GM21381 (cell line): Measurements from ENCODE around the gene TREX2.
"Not testable (repeated sequence)": the region's sequence is repeated elsewhere in the genome, so short reads cannot be mapped to it uniquely, and the experiment has no call there.

ENCODE experiments used
- ATAC-seq: cut with Tn5 transposase; IDR thresholded peaks from one replicate; pipeline ENCODE4 v1.9.1; 2021; ENCODE audit warnings: mild to moderate bottlenecking, moderate library complexity; ENCODE audit not compliant: unreplicated experiment

Gene TREX2

DNA sequence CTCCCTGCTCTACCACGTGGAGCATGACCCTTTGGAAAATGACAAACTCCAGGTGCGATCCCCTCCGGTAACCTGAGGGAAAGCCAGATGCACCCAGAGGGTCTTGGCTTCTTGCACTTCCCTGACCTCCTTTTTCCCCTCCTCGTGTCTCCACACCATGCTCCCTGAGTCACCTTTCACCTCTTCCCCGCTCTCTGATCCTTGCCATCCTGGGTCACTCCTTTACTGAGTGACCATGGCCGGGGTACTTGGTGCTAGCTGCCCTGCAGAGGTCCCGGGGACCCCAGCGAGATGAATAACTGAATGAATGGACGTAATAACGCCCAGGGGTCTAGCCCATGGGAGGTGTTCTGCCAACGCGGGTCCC is 35.0 kb downstream of the TREX2 start:
- no peak for ATAC-seq

GRCh38 chrX:153410373-153410772 is 35.5 kb downstream of the TREX2 start:
- ATAC-seq: no peak

DNA sequence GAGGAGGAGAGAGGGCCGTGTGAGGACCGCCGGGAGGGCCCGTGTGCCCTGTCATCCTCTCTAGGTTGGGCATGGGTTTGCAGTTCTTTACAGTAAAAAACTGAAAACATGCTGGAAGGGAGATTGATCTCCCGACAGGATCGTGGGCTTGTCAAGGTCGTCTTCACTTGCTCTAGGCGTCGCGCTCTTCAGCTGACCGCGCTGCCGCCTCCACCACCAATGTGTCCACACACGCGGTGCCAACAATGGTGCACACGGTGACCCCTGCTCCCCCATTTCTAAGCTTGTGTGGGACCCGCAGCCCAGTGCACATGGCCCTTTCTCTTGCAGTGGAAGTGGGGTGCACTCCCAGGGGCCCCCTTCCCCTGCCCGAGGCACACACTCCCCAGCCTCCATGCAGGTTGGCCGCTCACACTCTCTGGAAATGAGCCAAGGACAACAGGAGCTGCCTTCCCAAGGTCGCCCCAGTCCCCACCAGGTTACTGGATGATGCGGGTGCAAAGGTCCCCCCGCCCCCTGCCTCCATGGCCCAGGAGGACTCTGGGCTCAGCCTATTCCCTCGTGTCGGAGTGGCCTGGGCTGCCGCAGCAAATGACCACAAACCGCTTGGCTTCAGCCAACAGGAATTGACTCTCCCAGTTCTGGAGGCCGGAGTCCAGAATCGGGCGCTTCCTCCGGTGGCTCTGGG is 36.3 kb downstream of the TREX2 start:
- no peak for ATAC-seq

GRCh38 chrX:153408871-153409351 is 36.9 kb downstream of the TREX2 start:
- ATAC-seq: no peak

DNA sequence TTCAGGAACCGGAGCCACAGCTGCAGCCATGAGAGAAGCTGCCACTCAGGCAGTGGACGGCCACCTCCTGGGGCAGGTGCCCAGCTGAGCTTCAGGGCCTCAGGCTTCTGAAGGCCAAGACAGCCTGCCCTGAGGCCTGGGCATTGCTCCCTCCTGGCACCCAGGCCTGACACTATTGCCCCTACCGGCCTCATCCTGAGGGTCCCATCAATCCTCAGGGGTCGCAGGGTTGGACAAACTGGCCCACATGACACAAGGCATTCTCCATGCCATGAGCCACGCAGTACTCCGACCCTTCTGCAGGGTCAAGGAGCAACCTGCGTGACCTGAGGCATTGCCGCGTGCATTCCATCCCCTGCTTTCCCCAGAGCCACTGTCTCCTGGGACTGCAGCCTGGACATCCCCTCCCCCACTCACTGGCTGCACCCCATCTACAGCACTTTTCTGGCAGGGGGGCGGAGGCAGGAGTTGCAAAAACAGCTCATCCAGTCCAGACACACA is 37.6 kb downstream of the TREX2 start:
- no peak for ATAC-seq

GRCh38 chrX:153407736-153408135 is 38.1 kb downstream of the TREX2 start:
- ATAC-seq: no peak

DNA sequence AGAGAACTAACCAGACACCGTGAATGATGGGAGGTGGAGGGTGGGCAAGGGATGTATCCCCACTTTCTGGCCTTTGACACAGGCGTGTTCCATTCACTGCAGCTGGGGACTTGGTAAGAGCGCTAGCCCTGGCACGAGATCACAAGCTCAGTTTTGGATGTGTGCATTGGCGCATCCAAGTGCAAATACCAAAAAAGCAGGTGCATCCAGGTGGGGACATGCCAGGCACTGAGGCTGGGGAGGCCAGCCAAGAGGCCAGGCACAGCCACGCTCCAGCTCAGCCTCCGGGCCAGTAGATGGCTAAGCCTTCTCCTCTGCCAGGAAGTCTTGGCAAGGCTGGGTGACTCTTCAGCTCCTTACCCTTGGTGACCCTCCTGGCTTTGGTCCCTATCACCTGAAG is 39.0 kb downstream of the TREX2 start:
- no peak for ATAC-seq

- no peak for ATAC-seq
Observed at GRCh38 chrX:153406011-153406410, 39.8 kb downstream of the TREX2 start.

DNA sequence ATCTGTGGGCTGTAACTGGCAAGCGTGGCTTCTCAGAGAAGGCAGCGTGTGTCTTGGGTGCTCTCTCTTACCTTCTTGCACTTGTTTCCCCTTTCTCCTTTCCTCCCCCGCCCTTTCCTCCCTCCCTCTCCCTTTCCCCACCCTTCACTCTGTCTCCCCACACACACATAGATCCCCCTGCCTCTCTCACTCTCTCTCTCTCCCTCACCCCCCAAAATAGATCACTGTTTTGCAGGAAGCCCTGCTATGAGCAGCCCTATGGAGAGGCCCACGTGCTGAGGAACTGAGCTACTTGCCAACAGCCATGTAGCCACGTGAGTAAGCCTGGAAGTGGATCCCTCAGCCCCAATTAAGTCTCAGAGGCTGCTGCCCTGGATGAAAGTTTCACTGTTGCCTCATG is 40.4 kb downstream of the TREX2 start:
- ATAC-seq: no peak

GRCh38 chrX:153404333-153404732 is 41.5 kb downstream of the TREX2 start:
- not testable (repeated sequence) for ATAC-seq

DNA sequence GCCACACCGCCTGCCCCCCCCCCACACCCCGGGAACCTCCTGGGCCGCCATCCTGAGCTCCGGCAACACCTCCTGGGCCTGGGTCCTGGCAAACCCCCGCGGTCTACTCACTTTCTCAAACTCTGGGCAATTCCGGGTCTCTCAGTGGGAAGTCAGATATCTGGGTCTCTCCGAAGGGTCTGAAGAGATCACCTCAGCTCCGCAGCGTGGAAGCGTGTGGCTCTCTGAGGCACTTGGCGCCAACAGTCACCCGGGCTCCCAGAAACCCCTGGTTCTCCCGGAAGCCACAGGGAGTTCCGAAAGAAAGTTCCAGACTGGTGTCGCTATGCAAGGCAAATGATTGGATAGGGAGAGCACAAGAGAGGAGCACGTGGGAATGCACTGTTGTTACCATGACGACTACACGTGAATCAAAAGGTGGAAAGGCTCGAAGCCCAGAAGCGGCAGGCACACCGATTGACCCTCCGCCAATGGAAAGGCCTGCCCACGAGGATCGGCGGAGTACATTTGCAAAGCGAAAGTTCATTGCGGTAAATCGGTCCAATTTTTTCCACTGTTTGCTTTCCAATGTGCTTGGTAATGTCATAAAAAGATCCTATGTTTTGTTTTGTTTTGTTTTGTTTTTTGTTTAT is 44.6 kb downstream of the TREX2 start, which contains the start of gene PNMA6E:
PNMA6E (minus strand) TSS at position 218 of the 632 bp plus-strand sequence. CDS start 2,501 bp downstream, outside the sequence.
- no peak for ATAC-seq

GRCh38 chrX:153400146-153401132 is 45.4 kb downstream of the TREX2 start:
- ATAC-seq: no peak

GRCh38 chrX:153398275-153398960 is 47.4 kb downstream of the TREX2 start:
- ATAC-seq: no peak

- ATAC-seq: no peak
Observed at GRCh38 chrX:153397256-153397960, 48.4 kb downstream of the TREX2 start.

GRCh38 chrX:153396320-153397195 is 49.3 kb downstream of the TREX2 start:
- ATAC-seq: no peak

- ATAC-seq: no peak
Observed at GRCh38 chrX:153395613-153396319, 50.1 kb downstream of the TREX2 start.

- ATAC-seq: no peak
Observed at GRCh38 chrX:153394612-153395011, 51.2 kb downstream of the TREX2 start.
